SKM-1 (cell line): Measurements from ENCODE around the gene OPA1.

Experiments
- DNase-seq: peaks from one replicate; lab custom pipeline; 2025; ENCODE audit not compliant: unreplicated experiment; lab: John Stamatoyannopoulos, UW

OPA1 gene

GRCh38 chr3:193734737-193735366 lies 141.8 kb downstream of the OPA1 start:
- no peak for DNase-seq

- DNase-seq: no peak
Observed at GRCh38 chr3:193735850-193736249, 142.8 kb downstream of the OPA1 start.

GRCh38 chr3:193736616-193737015 lies 143.6 kb downstream of the OPA1 start:
- DNase-seq: no peak

GRCh38 chr3:193737191-193737751 lies 144.3 kb downstream of the OPA1 start:
- DNase-seq: no peak

- no peak for DNase-seq
Observed at GRCh38 chr3:193742628-193743027, 149.6 kb downstream of the OPA1 start.

GRCh38 chr3:193743702-193744047 lies 150.7 kb downstream of the OPA1 start:
- DNase-seq: peak; percentile 67

- no peak for DNase-seq
Observed at GRCh38 chr3:193744048-193744821, 151.2 kb downstream of the OPA1 start.

GRCh38 chr3:193744822-193745684 lies 152.0 kb downstream of the OPA1 start:
- no peak for DNase-seq

- no peak for DNase-seq
Observed at GRCh38 chr3:193746832-193747231, 153.8 kb downstream of the OPA1 start.
